ENCODE measurements around the gene LONP1. TPM values are rescaled to one million over a fixed set of nuclear protein-coding genes. Genes with fewer than 3 reads are reported as not detected.

Gene LONP1
- total and polyA plus RNA-seq, 4 donors: 32.3 to 83.9 (median 57.5) TPM

GRCh38 chr19:5664515-5664914 lies 55.4 kb downstream of the LONP1 start:
- Histone ChIP-seq H3K9ac (ENCODE audit: low read depth in 1 of 2, low read length in 2 of 2) (no peak overlapping the region), H3K4me1 (ENCODE audit: control insufficient read depth in 4 of 4, insufficient read depth in 4 of 4, low read length in 3 of 4) (peaks cover 2 to 21% (median 13%) of the 10 kb centered on the region in 4 donors), H3K27ac (ENCODE audit: low read depth in 1 of 2, low read length in 2 of 2) (peak overlapping the region; percentile 62 to 64), H3K36me3 (ENCODE audit: control insufficient read depth in 4 of 4, insufficient read depth in 3 of 4, low read depth in 1 of 4, low read length in 3 of 4) (peaks cover 33 to 91% (median 61%) of the 10 kb centered on the region in 4 donors), H3K9me3 (ENCODE audit: control insufficient read depth in 4 of 4, low read length in 3 of 4) (no peaks in the 10 kb centered on the region), H3K27me3 (ENCODE audit: control insufficient read depth in 4 of 4, insufficient read depth in 4 of 4, low read length in 3 of 4) (no peaks in the 10 kb centered on the region), H3K4me3 (ENCODE audit: low read depth in 1 of 3, low read length in 3 of 3) (no peak overlapping the region)
- WGBS: 85% methylated on average over 2 of the region's 2 CpGs
- TF ChIP-seq CTCF (IDR thresholded peaks at IDR 0.05; ENCODE audit: low read depth, low read length, missing input control) (no peak), HNF4G (IDR thresholded peaks at IDR 0.05) (no peak), HNF4A (conservative IDR thresholded peaks at IDR 0.05) (peak; percentile 57 to 66), RXRA (IDR thresholded peaks at IDR 0.05) (peak; percentile 65 to 77), EGR1 (IDR thresholded peaks at IDR 0.05; ENCODE audit: low read depth in 2 of 2) (no peak), NR2F2 (IDR thresholded peaks at IDR 0.05) (no peak), YY1 (IDR thresholded peaks at IDR 0.05) (no peak), RAD21 (IDR thresholded peaks at IDR 0.05) (no peak), FOXA2 (IDR thresholded peaks at IDR 0.05) (no peak), ZBTB33 (IDR thresholded peaks at IDR 0.05) (no peak), GABPA (IDR thresholded peaks at IDR 0.05 in 1 of 2, conservative IDR thresholded peaks at IDR 0.05 in 1 of 2) (no peak), REST (IDR thresholded peaks at IDR 0.05) (no peak), SP1 (IDR thresholded peaks at IDR 0.05) (peak; percentile 40), FOXA1 (IDR thresholded peaks at IDR 0.05) (no peak)
- no peak for DNase-seq (ENCODE audit: low spot score)

GRCh38 chr19:5663904-5664303 lies 56.0 kb downstream of the LONP1 start:
- H3K9me3 ChIP-seq (ENCODE audit: control insufficient read depth in 4 of 4, low read length in 3 of 4): no peaks in the 10 kb centered on the region
- H3K36me3 ChIP-seq (ENCODE audit: control insufficient read depth in 4 of 4, insufficient read depth in 3 of 4, low read depth in 1 of 4, low read length in 3 of 4): peaks cover 32 to 89% (median 58%) of the 10 kb centered on the region in 4 donors
- DNase-seq (ENCODE audit: low spot score): no peak
- H3K9ac ChIP-seq (ENCODE audit: low read depth in 1 of 2, low read length in 2 of 2): no peak overlapping the region
- WGBS: 96% methylated on average over 17 of the region's 17 CpGs
- H3K4me1 ChIP-seq (ENCODE audit: control insufficient read depth in 4 of 4, insufficient read depth in 4 of 4, low read length in 3 of 4): peaks cover 2 to 21% (median 13%) of the 10 kb centered on the region in 4 donors
- peak overlapping the region; percentile 32 to 64 for H3K27ac ChIP-seq (ENCODE audit: low read depth in 1 of 2, low read length in 2 of 2)
- H3K4me3 ChIP-seq (ENCODE audit: low read depth in 1 of 3, low read length in 3 of 3): no peak overlapping the region
- no peaks in the 10 kb centered on the region for H3K27me3 ChIP-seq (ENCODE audit: control insufficient read depth in 4 of 4, insufficient read depth in 4 of 4, low read length in 3 of 4)
- TF ChIP-seq ZBTB33 (IDR thresholded peaks at IDR 0.05) (no peak), RAD21 (IDR thresholded peaks at IDR 0.05) (no peak), HNF4G (IDR thresholded peaks at IDR 0.05) (no peak), SP1 (IDR thresholded peaks at IDR 0.05) (no peak), NR2F2 (IDR thresholded peaks at IDR 0.05) (no peak), FOXA1 (IDR thresholded peaks at IDR 0.05) (no peak), MAX (IDR thresholded peaks at IDR 0.05) (no peak), FOXA2 (IDR thresholded peaks at IDR 0.05) (no peak), RXRA (IDR thresholded peaks at IDR 0.05) (no peak), TAF1 (conservative IDR thresholded peaks at IDR 0.05) (no peak), GABPA (IDR thresholded peaks at IDR 0.05 in 1 of 2, conservative IDR thresholded peaks at IDR 0.05 in 1 of 2) (no peak), ATF3 (IDR thresholded peaks at IDR 0.05) (no peak), EGR1 (IDR thresholded peaks at IDR 0.05; ENCODE audit: low read depth in 2 of 2) (no peak), YY1 (IDR thresholded peaks at IDR 0.05) (no peak), HNF4A (conservative IDR thresholded peaks at IDR 0.05) (no peak), CTCF (IDR thresholded peaks at IDR 0.05; ENCODE audit: low read depth, low read length, missing input control) (no peak), JUND (IDR thresholded peaks at IDR 0.05) (no peak)

Data from liver (tissue), 9 donors.